ENCODE measurements around the gene SEC24B. TPM values are rescaled to one million over a fixed set of nuclear protein-coding genes. Genes with fewer than 3 reads are reported as not detected.
"Not testable (repeated sequence)": the region's sequence is repeated elsewhere in the genome, so short reads cannot be mapped to it uniquely, and the experiment has no call there.

SEC24B gene
- total RNA-seq, 1 donor from 2014 or later = 41.9 TPM

DNA sequence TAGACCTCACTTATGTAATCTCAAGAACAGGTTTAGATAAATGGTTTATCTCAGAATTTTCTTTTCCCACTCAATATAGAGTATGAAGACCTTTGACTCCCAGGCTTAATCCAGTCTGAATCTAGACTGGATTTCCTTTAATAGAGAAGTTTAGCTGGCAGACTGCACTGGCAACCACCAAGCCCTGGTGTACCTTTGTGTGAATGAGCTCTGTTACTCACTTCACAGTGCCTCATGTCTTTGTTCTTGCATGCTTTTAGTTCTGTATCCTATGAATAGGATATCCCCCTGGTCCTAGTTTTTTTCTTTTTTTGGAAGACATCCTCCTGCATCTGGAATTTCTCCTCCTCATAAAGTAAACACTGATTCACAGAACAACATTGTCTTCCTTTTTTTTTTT lies 73.3 kb downstream of the SEC24B start:
- Mint-ChIP-seq H3K27me3 (ENCODE audit: low read depth, unreplicated experiment) (no peaks in the 10 kb centered on the region), H3K4me3 (ENCODE audit: unreplicated experiment) (no peak overlapping the region), H3K4me1 (ENCODE audit: low read depth, unreplicated experiment) (no peaks in the 10 kb centered on the region), H3K27ac (ENCODE audit: unreplicated experiment) (no peak overlapping the region), H3K9me3 (ENCODE audit: unreplicated experiment) (no peaks in the 10 kb centered on the region), H3K36me3 (ENCODE audit: low read depth, unreplicated experiment) (peaks cover 12% of the 10 kb centered on the region)
- Histone ChIP-seq H3K9me3 (ENCODE audit: insufficient read depth, low read depth, low read length) (no peaks in the 10 kb centered on the region), H3K27ac (ENCODE audit: low read depth, low read length) (no peak overlapping the region), H3K27me3 (ENCODE audit: insufficient read depth, low read length) (no peaks in the 10 kb centered on the region), H3K79me2 (ENCODE audit: insufficient read depth, low read length) (peaks cover 5% of the 10 kb centered on the region), H3K4me3 (ENCODE audit: insufficient read depth, low read depth, low read length) (no peak overlapping the region), H4K20me1 (ENCODE audit: insufficient read depth, low read length) (no peaks in the 10 kb centered on the region), H2AFZ (ENCODE audit: low read depth, low read length) (no peak overlapping the region), H3K4me1 (ENCODE audit: insufficient read depth, low read length) (no peaks in the 10 kb centered on the region), H3K9ac (ENCODE audit: low read length) (no peak overlapping the region), H3K36me3 (ENCODE audit: insufficient read depth, low read length) (peaks cover 47% of the 10 kb centered on the region), H3K4me2 (ENCODE audit: low read length) (no peak overlapping the region)
- TF ChIP-seq EZH2 (IDR thresholded peaks at IDR 0.05; ENCODE audit: insufficient read depth, low read length) = no peak
- TF ChIP-seq, protein P1, sequence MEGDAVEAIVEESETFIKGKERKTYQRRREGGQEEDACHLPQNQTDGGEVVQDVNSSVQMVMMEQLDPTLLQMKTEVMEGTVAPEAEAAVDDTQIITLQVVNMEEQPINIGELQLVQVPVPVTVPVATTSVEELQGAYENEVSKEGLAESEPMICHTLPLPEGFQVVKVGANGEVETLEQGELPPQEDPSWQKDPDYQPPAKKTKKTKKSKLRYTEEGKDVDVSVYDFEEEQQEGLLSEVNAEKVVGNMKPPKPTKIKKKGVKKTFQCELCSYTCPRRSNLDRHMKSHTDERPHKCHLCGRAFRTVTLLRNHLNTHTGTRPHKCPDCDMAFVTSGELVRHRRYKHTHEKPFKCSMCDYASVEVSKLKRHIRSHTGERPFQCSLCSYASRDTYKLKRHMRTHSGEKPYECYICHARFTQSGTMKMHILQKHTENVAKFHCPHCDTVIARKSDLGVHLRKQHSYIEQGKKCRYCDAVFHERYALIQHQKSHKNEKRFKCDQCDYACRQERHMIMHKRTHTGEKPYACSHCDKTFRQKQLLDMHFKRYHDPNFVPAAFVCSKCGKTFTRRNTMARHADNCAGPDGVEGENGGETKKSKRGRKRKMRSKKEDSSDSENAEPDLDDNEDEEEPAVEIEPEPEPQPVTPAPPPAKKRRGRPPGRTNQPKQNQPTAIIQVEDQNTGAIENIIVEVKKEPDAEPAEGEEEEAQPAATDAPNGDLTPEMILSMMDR (IDR thresholded peaks at IDR 0.05; ENCODE audit: insufficient read depth, low read depth, low read length) = no peak
- FAIRE-seq (no peak), DNase-seq (ENCODE audit: low read depth) (no peak)

DNA sequence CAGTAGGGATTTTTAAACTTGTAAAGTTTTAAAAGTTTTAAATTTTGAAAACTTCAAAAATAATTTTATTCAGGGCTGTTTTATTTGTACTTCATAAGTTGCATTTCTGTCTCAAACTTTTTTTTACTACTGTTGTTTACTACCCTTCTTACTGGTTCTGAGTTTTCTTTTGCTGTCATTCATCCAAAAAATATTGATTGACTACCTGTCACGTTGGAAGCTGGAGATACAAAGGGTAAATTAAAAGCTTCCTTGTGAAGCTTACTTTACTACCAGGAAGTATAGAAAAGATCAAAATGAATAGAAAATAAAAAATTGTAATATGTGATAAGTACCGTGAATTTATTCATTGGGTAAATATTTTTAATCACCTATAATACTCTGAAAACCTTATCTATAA lies 77.1 kb downstream of the SEC24B start:
- H2AFZ ChIP-seq (ENCODE audit: low read depth, low read length) = no peak overlapping the region
- no peak overlapping the region for H3K4me2 ChIP-seq (ENCODE audit: low read length)
- no peaks in the 10 kb centered on the region for H3K9me3 ChIP-seq (ENCODE audit: insufficient read depth, low read depth, low read length)
- no peak overlapping the region for H3K4me3 ChIP-seq (ENCODE audit: insufficient read depth, low read depth, low read length)
- no peak overlapping the region for H3K27ac ChIP-seq (ENCODE audit: low read depth, low read length)
- Mint-ChIP-seq H3K27me3 (ENCODE audit: low read depth, unreplicated experiment) (no peaks in the 10 kb centered on the region), H3K9me3 (ENCODE audit: unreplicated experiment) (no peaks in the 10 kb centered on the region), H3K4me1 (ENCODE audit: low read depth, unreplicated experiment) (no peaks in the 10 kb centered on the region), H3K36me3 (ENCODE audit: low read depth, unreplicated experiment) (peaks cover 13% of the 10 kb centered on the region), H3K27ac (ENCODE audit: unreplicated experiment) (no peak overlapping the region), H3K4me3 (ENCODE audit: unreplicated experiment) (no peak overlapping the region)
- DNase-seq (ENCODE audit: low read depth) (no peak), FAIRE-seq (no peak)
- H3K27me3 ChIP-seq (ENCODE audit: insufficient read depth, low read length) = no peaks in the 10 kb centered on the region
- no peak for TF ChIP-seq EZH2 (IDR thresholded peaks at IDR 0.05; ENCODE audit: insufficient read depth, low read length)
- TF ChIP-seq, protein P1 (IDR thresholded peaks at IDR 0.05; ENCODE audit: insufficient read depth, low read depth, low read length) = no peak
- no peaks in the 10 kb centered on the region for H3K79me2 ChIP-seq (ENCODE audit: insufficient read depth, low read length)
- H3K4me1 ChIP-seq (ENCODE audit: insufficient read depth, low read length) = no peaks in the 10 kb centered on the region
- no peaks in the 10 kb centered on the region for H4K20me1 ChIP-seq (ENCODE audit: insufficient read depth, low read length)
- peaks cover 41% of the 10 kb centered on the region for H3K36me3 ChIP-seq (ENCODE audit: insufficient read depth, low read length)
- no peak overlapping the region for H3K9ac ChIP-seq (ENCODE audit: low read length)

DNA sequence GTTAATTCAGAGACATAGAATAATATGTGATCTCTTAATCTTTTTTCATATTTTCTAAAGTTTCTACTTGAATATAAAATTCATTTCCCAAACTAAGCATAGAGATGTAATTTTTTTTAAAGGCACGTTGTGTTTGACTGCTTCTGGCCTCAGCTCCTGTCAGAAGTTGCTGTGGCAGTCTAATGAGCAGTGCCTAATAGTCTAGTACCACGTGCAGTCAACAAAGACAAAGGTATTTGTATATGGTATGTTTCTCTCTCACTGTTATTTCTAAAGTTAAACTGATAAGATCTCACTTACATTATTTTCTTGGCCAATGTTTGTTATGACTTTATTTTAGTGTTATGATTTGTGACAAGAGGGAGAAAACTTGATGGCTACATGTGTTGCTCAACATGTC lies 77.8 kb downstream of the SEC24B start:
- no peak overlapping the region for H3K4me2 ChIP-seq (ENCODE audit: low read length)
- TF ChIP-seq EZH2 (IDR thresholded peaks at IDR 0.05; ENCODE audit: insufficient read depth, low read length) = no peak
- TF ChIP-seq, protein P1 (IDR thresholded peaks at IDR 0.05; ENCODE audit: insufficient read depth, low read depth, low read length) = no peak
- H3K27me3 ChIP-seq (ENCODE audit: insufficient read depth, low read length) = no peaks in the 10 kb centered on the region
- H3K4me1 ChIP-seq (ENCODE audit: insufficient read depth, low read length) = no peaks in the 10 kb centered on the region
- H3K27ac ChIP-seq (ENCODE audit: low read depth, low read length) = no peak overlapping the region
- Mint-ChIP-seq H3K27me3 (ENCODE audit: low read depth, unreplicated experiment) (no peaks in the 10 kb centered on the region), H3K36me3 (ENCODE audit: low read depth, unreplicated experiment) (peaks cover 13% of the 10 kb centered on the region), H3K4me3 (ENCODE audit: unreplicated experiment) (no peak overlapping the region), H3K4me1 (ENCODE audit: low read depth, unreplicated experiment) (no peaks in the 10 kb centered on the region), H3K27ac (ENCODE audit: unreplicated experiment) (no peak overlapping the region), H3K9me3 (ENCODE audit: unreplicated experiment) (no peaks in the 10 kb centered on the region)
- H3K36me3 ChIP-seq (ENCODE audit: insufficient read depth, low read length) = peaks cover 34% of the 10 kb centered on the region
- H3K79me2 ChIP-seq (ENCODE audit: insufficient read depth, low read length) = no peaks in the 10 kb centered on the region
- H2AFZ ChIP-seq (ENCODE audit: low read depth, low read length) = no peak overlapping the region
- FAIRE-seq (no peak), DNase-seq (ENCODE audit: low read depth) (no peak)
- no peak overlapping the region for H3K4me3 ChIP-seq (ENCODE audit: insufficient read depth, low read depth, low read length)
- no peaks in the 10 kb centered on the region for H3K9me3 ChIP-seq (ENCODE audit: insufficient read depth, low read depth, low read length)
- no peak overlapping the region for H3K9ac ChIP-seq (ENCODE audit: low read length)
- H4K20me1 ChIP-seq (ENCODE audit: insufficient read depth, low read length) = no peaks in the 10 kb centered on the region

DNA sequence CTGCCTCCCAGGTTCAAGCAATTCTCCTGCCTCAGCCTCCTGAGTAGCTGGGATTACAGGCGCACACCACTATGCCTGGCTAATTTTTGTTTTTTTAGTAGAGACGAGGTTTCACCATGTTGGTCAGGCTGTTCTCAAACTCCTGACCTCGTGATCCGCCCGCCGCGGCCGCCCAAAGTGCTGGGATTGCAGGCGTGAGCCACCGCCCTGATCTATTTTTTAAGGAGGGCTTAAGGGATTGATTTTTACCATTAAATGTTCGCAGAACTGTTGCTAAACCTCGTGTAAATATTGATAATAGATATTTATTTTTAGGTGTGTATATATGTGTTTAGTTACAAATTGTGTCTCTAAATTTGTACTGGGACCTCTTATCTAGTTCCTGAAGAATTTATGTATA lies 79.8 kb downstream of the SEC24B start:
- not testable (repeated sequence) for H3K27me3 Mint-ChIP-seq (ENCODE audit: low read depth, unreplicated experiment); H3K27me3 ChIP-seq (ENCODE audit: insufficient read depth, low read length); H3K9me3 Mint-ChIP-seq (ENCODE audit: unreplicated experiment); H3K4me2 ChIP-seq (ENCODE audit: low read length); H3K9me3 ChIP-seq (ENCODE audit: insufficient read depth, low read depth, low read length); H3K27ac Mint-ChIP-seq (ENCODE audit: unreplicated experiment); H4K20me1 ChIP-seq (ENCODE audit: insufficient read depth, low read length); H3K36me3 Mint-ChIP-seq (ENCODE audit: low read depth, unreplicated experiment); H3K27ac ChIP-seq (ENCODE audit: low read depth, low read length); H3K9ac ChIP-seq (ENCODE audit: low read length); H3K4me1 Mint-ChIP-seq (ENCODE audit: low read depth, unreplicated experiment); H3K4me3 ChIP-seq (ENCODE audit: insufficient read depth, low read depth, low read length); FAIRE-seq; H3K4me3 Mint-ChIP-seq (ENCODE audit: unreplicated experiment); H3K4me1 ChIP-seq (ENCODE audit: insufficient read depth, low read length); H3K79me2 ChIP-seq (ENCODE audit: insufficient read depth, low read length); H2AFZ ChIP-seq (ENCODE audit: low read depth, low read length); DNase-seq (ENCODE audit: low read depth)
- H3K36me3 ChIP-seq (ENCODE audit: insufficient read depth, low read length) = peaks cover 35% of the 10 kb centered on the region
